Measurements from ENCODE around the gene DGKI.

DGKI gene

DNA sequence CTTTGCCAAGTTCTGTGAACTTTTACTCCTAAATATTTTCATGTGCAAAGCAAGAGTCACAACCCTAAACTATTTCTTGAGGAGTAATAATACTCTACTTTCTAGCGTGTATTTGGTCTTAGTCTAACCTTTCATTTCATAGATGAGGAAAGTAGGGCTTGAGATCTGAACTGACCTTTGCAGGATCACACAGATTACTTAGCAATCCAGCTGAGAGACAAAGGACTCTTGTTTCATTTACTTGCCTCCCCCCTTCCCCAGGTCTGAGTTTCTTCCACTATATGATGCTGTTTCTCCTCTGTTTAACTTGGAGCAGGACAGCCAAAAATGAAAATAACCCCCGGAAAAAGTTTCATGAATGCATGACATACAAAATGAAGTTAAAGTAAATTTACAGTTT is 427.9 kb downstream of the DGKI start:
- DNase-seq (ENCODE audit: low read depth, low spot score): no peak

DNA sequence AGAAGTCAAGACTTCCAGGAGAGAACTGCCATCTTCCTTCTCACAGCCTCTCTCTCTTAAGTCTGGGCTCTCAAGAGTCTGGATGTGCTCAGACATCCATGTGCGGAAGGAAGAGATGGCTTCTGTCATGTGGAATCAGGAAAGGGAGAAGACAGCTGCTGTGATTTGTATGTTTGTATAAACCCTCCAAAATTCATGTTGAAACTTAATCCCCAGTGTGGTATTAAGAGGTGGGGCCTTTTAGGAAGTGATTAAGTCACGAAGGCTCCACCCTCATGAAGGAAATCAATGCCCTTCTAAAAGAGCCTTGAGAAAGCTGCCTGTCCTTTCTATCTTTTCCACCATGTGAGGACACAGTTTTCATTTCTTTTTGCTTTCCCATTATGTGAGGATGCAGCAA is 429.3 kb downstream of the DGKI start:
- DNase-seq (ENCODE audit: low read depth, low spot score): no peak

GRCh38 chr7:137413901-137414300 is 432.9 kb downstream of the DGKI start:
- no peak for DNase-seq (ENCODE audit: low read depth, low spot score)

DNA sequence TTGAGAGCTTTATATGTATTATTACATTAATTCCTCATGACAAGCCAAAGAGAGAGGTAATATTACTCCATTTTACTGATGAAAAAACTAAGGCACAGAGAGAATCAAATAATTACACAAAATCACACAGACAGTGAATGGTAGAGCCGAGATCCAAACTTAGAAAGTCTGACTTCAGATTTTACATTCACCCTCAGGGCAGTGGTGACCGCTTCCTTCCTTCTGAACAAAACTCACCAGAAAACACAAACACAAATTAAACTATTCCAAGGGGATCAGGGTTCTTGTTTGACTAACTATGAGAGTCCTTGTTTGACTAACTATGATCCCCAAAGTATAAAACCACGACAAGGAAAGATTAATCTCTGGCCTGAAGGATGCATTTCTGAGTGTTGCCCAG is 435.3 kb downstream of the DGKI start:
- DNase-seq (ENCODE audit: low read depth, low spot score): no peak

DNA sequence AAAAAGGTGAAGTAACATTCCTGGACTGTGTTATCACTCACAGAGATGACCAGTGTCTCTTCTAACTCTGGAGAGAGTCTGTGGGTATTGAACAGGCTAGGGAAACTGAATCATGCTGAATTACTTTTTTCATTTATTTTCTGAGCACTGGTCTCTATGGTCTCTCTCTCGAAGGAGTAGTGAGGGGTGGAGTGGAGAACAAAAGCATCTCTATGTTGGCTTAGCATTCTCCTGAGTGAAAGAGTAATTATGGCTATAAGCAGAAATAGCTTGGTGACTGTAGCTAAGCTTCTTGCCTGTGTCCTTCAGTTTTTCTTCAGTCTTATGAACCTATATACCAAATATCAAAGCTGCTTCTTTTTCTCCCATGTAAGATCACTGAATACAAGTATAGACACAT is 438.6 kb downstream of the DGKI start:
- no peak for DNase-seq (ENCODE audit: low read depth, low spot score)

- no peak for DNase-seq (ENCODE audit: low read depth, low spot score)
Observed at GRCh38 chr7:137407078-137407477, 439.7 kb downstream of the DGKI start.

DNA sequence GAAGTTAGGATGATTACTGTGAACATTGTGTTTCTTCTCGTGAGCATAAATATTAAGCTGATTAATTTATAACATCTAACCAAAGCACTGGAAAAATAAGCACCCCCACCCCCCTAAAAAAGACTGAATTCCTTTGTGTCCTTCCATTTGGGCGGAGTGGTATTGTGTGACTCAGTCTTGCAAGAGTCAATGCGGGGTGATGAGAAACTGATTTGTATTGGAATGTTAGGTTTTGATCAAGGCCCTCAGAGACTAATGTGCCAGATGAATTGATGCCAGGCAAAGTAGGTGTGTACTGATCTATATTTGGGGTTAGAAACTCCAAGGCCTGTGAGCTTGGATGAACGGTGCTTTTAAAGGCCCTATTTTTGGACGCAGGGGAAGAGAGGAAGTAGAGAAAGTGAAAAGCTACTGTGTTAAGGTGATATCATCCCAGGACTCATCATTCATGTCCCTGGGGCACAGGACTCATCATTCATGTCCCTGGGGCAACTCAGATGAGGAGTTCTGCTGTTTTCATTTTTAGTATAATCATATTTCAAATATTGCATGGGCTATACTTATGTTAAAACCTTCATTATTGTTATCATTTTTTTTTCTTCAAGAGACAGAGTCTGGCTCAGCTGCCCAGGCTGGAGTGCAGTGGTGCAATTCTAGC is 442.0 kb downstream of the DGKI start:
- DNase-seq (ENCODE audit: low read depth, low spot score): no peak

- no peak for DNase-seq (ENCODE audit: low read depth, low spot score)
Observed at GRCh38 chr7:137403353-137403695, 443.4 kb downstream of the DGKI start.

DNA sequence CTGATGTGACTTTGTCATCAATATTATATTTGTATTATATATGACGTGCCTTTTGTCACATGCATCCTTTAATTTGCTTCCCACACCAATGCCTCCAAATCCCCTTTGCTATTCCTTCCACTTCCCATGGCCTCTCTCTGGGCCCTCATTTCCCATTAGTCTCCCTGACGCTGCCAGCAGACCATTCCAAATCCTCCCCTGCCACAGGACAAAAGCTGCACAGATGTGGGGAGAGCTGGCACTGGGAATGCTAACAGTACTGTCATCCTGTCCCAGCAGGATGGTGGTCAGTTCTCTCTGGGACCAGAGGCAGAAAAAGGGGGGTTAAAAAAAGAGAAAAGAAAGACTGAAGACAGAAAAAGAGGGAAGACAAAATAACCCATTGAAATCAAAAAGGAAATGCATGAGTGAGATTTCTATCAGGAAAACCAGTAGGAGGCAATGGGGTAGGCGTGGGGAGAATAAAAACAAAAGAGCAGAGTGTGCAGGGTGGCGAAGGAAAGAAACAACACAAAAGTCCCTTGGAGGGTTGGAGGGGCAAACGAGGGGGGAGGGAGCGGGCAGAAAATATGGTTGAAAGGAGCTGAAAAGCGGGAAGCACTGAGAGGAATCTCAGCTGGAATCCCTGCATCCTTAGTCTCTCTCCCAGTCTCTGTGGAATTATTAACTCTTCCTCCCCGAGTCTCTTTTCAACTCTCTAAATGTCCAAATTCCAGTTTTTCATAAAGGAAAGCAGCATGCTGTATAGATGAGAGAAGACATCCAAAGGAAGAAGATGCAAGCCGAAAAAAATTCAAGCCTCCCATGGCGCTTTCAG is 444.0 kb downstream of the DGKI start:
- no peak for DNase-seq (ENCODE audit: low read depth, low spot score)

- no peak for DNase-seq (ENCODE audit: low read depth, low spot score)
Observed at GRCh38 chr7:137399827-137400823, 446.6 kb downstream of the DGKI start.

DNA sequence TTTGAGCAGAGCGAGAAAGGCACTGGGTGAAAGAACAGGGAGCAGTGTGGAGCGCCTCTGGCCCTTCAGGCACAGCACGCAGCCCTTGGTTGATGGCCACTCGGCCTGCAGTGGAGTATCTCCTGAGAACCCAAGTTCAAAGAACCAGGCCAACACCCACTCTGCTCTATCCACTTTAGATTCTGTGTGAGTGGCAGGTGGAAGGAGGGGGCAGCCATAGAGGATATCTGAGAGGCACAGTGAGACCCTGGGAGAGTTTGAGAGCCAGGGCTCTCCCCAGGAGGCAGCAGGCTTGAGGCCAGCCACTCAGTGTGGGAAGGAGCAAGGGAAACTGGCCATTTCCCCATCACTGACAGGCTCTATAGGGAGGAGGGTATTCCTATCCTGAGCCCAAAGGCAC is 450.7 kb downstream of the DGKI start:
- DNase-seq (ENCODE audit: low read depth, low spot score): no peak

DNA sequence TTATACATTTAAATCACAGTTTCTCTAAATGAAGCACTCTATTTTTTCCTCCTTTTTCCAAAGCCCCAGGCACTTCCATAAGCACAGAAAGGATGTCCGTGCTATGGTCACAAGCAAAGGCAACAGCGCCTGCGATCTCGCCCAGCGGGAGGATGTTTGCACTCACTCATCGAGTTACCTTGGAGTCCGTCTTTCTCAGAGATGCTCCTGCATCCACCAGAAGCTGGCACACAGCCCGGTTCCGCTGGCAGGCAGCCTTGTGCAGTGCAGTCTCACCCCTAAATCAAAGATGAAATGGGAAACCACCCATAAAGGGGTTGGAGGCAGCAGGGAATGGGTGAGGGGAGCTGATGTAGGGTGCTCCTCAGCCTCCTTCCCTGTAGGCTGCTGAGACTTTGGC is 451.4 kb downstream of the DGKI start:
- DNase-seq (ENCODE audit: low read depth, low spot score): no peak

DNA sequence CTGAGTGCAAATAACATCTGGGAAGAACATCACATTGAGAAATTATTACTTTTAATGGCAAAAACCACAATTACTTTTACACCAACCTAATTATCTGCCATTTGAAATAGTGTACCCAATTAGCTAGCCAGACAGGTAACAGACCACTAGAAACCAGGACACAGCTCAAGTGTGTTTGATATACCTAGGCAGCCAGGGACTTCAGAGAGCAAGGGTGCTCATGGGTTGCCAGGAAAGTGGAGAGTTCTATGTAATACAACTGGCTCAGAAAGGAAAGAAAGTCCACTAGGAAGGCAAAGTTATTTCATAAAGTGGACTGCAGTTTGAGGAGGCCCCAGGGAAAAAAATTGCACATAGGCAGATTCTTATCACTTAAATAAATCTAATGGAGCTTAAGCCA is 453.2 kb downstream of the DGKI start:
- DNase-seq (ENCODE audit: low read depth, low spot score): no peak

GRCh38 chr7:137390076-137390475 is 456.7 kb downstream of the DGKI start:
- DNase-seq (ENCODE audit: low read depth, low spot score): no peak

- DNase-seq (ENCODE audit: low read depth, low spot score): no peak
Observed at GRCh38 chr7:137388916-137389315, 457.9 kb downstream of the DGKI start.

GRCh38 chr7:137386966-137387365 is 459.8 kb downstream of the DGKI start:
- no peak for DNase-seq (ENCODE audit: low read depth, low spot score)

- no peak for DNase-seq (ENCODE audit: low read depth, low spot score)
Observed at GRCh38 chr7:137381045-137381444, 465.7 kb downstream of the DGKI start.

DNA sequence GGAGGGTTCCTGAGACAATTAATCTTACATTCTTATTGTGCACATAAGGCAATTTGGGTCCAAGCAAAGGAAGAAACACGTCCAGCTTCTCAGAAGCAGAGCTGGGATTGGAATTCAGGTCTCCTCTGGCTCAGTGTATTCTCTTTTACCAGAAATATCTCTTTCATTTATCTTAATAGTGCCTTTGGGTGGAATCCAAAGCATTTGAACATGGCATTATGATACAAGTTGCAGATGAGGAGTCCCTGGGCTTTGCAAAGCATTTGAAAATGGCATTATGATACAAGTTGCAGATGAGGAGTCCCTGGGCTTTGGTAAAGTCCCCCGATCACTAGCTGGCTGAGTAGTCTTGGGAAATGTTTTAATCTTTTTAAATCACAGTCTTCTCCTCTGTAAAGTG is 473.3 kb downstream of the DGKI start:
- no peak for DNase-seq (ENCODE audit: low read depth, low spot score)

GRCh38 chr7:137371616-137372015 is 475.2 kb downstream of the DGKI start:
- DNase-seq (ENCODE audit: low read depth, low spot score): no peak

GRCh38 chr7:137366995-137367394 is 479.8 kb downstream of the DGKI start:
- no peak for DNase-seq (ENCODE audit: low read depth, low spot score)

DNA sequence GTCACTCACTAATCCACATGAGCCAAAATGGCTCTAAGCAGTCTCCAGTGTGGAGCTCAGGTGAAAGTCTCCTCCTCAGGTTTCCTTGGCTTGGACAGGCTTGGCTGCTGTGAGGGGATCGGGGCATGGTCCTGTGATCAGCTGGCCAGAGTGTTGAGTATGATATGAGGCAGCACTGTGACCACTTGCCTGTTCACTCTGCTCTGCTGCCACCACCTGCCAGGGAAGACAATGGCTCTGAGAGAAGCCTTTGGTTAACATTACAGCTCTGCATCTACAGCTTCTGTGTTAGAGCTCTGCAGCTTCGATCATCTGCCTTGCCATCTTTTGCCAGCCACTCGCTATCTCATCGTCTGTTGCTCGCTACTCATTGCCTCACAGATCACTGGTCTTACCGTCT is 483.1 kb downstream of the DGKI start:
- no peak for DNase-seq (ENCODE audit: low read depth, low spot score)

GRCh38 chr7:137360087-137360679 is 486.6 kb downstream of the DGKI start:
- no peak for DNase-seq (ENCODE audit: low read depth, low spot score)

All from smooth muscle cell of the brain vasculature (primary cell).